Fibroblast of skin of back (primary cell): ENCODE data around the gene MGST2.

Experiments
- DNase-seq: peaks from one replicate; pipeline ENCODE4 v3.0.0-alpha.2; 2013

Gene MGST2

GRCh38 chr4:139645458-139645857 is 20.2 kb upstream of the MGST2 start:
- no peak for DNase-seq

DNA sequence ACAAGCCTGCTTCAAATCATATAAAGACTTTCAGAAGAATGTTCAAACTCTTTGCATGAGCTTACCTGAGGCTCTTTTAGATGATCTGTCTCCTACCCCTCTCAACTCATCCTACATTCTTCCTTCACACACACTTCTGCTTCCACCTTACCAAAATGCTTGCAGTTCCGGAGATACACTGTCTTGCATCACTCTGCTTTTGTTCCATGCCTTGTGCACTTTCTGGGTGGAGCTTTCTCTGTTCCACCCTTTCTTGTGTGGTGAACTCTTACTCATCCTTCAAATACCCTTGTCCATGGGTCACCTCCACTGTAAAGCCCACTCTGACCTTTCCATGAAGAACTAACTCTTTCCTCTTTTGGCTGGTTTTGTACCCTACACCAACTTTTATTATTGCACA is 18.4 kb upstream of the MGST2 start:
- DNase-seq: no peak

GRCh38 chr4:139647952-139648351 is 17.7 kb upstream of the MGST2 start:
- no peak for DNase-seq

DNA sequence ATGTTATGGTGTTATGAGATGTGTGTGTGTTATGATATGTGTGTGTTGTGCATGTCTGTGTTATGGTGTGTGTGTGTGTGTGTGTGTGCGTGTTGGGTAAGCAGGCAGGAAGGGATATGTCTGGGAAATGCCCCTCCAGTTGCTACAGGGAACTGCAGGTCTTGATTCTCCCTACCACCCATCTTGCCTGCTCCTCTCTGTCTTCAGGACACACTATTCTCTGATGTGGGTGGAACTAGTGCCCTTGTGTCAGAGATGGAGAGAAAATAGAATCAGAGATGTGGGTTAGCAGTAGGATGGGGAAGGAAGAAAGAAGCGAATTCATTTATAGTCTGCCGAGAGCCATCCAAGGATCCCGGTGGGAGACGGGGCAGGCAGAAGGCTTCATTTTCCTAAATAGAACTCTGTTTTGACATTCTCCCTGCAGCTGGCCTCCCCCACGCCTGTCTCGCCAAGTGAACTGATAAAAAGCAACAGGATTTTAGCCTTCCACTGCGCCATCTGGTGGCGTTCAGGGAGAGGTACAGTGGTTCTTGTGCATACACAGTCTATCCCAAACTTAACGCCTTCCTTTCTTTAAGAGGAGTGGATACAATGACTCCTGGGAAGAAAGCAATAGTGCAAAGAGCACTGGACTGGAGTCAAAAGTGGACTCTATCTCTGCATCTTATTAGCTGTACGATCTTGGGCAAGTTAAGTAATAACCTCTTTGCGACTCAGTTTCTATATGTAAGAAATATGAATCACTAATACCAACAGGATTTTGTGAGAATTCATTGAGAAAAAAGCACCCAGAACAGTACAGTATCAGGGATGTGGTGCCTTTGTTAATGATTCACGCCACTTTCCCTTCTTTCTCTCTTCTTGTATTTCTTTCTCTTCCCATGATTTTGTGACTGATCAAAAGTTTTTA is 14.1 kb upstream of the MGST2 start:
- peak; percentile 72 for DNase-seq

GRCh38 chr4:139654516-139654915 is 11.1 kb upstream of the MGST2 start:
- DNase-seq: no peak

DNA sequence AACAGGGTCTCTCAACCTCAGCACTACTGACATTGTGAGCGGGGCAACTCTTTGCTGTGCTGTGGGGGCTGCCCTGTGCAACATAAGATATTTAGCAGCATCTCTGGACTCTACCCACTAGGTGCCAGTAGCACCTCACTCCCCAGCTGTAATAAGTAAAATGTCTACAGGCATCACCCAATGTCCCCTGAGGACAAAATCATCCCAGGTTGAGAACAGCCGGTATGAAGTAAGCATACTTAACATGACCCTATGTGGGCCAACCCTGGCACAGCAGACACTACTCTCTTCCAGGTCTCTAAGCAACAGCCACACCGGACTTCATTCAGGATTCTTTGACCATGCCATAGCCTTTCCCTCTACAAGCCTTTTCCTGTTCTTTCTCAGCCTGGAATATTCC is 10.5 kb upstream of the MGST2 start:
- DNase-seq: peak; percentile 36

DNA sequence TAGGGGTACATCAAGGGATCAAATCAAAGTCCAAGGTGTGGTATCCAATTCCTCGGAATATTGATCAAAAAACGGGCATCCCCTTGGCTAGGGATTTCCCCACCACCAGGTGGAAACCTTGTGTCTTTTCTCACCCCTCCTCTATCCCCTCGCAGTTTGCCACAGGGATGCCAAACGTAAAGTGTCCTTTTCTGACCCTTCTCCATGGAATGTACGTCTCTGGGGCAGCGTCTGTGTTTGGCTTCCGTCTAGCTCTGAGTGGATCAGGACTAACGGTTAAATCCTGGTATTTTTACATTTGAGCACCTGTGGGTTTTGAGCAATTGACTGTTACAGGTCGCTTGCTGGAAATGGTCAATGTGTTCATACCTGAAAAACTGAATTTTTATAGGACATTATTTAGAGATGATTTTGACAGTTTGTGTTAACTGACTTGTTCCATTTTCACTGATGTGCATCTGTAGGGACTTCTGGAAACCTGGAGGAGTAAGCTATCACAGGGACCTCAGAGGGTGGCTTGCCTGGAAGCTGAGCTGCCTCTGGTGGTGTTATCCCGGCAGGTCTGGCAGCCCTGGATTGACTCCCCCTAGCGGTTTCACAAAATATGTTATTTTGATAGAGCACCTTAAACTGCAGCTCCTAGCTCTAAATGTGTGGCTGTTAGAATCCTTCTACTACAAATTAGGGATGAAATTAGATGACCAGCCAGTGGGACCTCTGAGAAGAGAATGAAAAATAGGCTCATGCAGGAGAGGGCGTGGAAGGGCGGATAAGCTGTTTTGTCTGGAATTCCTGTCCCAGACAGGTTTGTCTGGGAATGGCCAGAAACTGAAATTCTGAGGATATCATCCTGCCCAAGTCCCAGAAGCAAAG is 8.8 kb upstream of the MGST2 start:
- peak; percentile 65 for DNase-seq

DNA sequence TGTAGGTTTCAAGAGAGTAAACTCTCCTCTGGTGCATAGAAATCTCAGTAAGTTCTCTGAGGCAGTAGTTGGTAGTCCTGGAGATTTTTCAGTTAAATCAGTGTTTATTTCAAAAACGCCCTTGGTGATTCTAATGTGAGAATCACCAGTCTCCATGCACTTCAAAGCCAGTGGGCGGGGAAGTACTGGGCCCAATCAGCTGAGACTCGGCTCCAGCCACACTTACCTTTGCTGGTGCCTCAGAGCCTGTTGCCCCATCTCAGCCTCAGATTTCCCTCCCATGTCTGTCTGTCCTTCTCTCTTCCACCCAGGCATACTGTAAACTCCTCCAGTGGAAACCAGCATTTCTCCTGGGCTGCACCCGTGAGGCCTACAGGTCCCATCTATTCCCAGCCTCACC is 7.4 kb upstream of the MGST2 start:
- DNase-seq: no peak

GRCh38 chr4:139658586-139659382 is 6.8 kb upstream of the MGST2 start:
- DNase-seq: no peak

DNA sequence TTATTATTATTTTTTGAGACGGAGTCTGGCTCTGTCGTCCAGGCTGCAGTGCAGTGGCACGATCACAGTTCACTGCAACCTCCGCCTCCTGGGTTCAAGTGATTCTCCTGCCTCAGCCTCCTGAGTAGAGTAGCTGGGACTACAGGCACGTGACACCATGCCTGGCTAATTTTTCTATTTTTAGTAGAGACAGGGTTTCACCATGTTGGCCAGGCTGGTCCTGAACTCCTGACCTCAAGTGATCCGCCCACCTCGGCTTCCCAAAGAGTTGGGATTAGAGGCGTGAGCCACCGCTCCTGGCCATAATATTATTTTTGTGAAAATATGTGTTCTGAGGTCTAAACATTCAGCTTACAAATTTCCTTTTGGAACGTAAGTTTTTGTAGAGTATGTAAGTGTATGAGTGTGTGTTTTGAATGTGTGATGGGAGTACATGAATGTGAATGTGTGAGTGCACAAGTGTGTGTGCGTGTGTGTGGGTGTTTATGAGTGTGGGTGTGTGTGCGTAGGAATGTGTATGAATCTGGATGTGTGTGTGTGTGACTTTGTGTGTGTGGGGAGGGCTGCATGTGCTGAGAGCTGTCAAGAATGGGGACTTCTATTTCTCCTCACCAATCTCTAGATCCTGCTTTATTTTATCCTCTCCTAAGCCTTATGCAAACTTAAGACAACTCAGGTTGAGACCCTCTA is 5.7 kb upstream of the MGST2 start:
- DNase-seq: no peak

DNA sequence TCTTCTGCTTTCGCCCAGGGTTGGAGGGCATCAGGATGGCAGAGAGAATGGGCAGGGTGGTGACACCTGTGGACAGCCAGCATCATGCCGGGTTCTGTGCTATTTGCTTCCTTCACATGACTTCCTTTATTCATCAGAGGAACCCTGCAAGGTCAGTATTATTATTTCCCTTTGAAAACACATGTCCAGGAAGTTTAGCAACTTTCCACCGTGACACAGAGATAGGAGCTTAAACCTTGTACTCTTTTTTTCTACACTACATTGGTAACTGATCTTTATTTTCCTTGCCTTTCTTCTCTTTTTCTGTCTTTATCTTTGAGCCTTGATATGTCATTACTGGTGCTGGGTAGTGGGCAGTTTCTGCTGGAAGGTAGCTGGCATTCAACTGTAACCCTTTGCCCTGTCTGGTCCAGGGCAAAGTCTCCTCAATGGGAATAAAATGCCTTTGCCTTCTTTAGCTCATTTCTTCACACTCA is 5.0 kb upstream of the MGST2 start:
- DNase-seq: no peak

GRCh38 chr4:139663561-139664138 is 2.0 kb upstream of the MGST2 start:
- DNase-seq: no peak

- no peak for DNase-seq
These were observed 1.2 kb upstream of the MGST2 start for GRCh38 chr4:139664442-139664841.

GRCh38 chr4:139665079-139665689 is 435 bp upstream of the MGST2 start:
- no peak for DNase-seq

- peak; percentile 19 for DNase-seq
These were observed 1.2 kb downstream of the MGST2 start for GRCh38 chr4:139666735-139667281.

GRCh38 chr4:139668036-139668435 is 2.4 kb downstream of the MGST2 start:
- DNase-seq: no peak

- DNase-seq: no peak
These were observed 3.1 kb downstream of the MGST2 start for GRCh38 chr4:139668658-139669201.

DNA sequence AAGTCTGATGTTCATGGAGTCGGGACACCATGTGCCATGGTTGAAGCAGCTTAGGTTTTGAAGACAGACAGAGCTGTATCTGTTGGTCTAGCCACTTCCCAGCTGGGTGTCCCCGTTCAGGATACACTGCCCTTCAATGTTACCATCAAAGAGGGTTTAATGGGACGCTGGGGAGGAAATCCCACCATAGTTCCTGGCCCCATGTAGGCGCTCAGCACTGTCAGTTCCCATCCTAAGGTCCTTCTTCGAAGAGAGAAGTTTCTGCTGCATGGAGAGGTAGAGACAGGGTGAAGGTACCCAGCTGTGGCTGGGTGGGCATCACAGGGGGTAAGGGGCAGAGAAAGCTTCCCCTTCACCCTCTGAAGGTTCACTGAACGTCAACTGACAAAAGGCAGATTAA is 3.7 kb downstream of the MGST2 start:
- DNase-seq: no peak

- DNase-seq: no peak
These were observed 4.3 kb downstream of the MGST2 start for GRCh38 chr4:139669890-139670289.

GRCh38 chr4:139670775-139671174 is 5.2 kb downstream of the MGST2 start:
- no peak for DNase-seq

GRCh38 chr4:139672215-139672614 is 6.6 kb downstream of the MGST2 start:
- DNase-seq: no peak
